ENCODE data around the gene MC1R.
"Not testable (repeated sequence)": the region's sequence is repeated elsewhere in the genome, so short reads cannot be mapped to it uniquely, and the experiment has no call there.

The MC1R gene

GRCh38 chr16:89954462-89954861 is 35.8 kb downstream of the MC1R start:
- no peaks in the 10 kb centered on the region for H3K9me3 Mint-ChIP-seq
- no peak overlapping the region for H3K4me3 Mint-ChIP-seq
- H3K27ac Mint-ChIP-seq: no peak overlapping the region
- no peak for DNase-seq
- H3K27me3 Mint-ChIP-seq: peaks cover 9% of the 10 kb centered on the region
- H3K4me1 Mint-ChIP-seq: peaks cover 17% of the 10 kb centered on the region
- no peak for ATAC-seq

- H3K4me3 Mint-ChIP-seq: no peak overlapping the region
- no peak overlapping the region for H3K27ac Mint-ChIP-seq
Measured at GRCh38 chr16:89955001-89955685, 36.5 kb downstream of the MC1R start.

GRCh38 chr16:89956505-89957215 is 38.0 kb downstream of the MC1R start:
- Mint-ChIP-seq H3K4me3 (no peak overlapping the region), H3K27ac (no peak overlapping the region), H3K27me3 (no peaks in the 10 kb centered on the region), H3K9me3 (no peaks in the 10 kb centered on the region), H3K4me1 (peaks cover 12% of the 10 kb centered on the region)
- ATAC-seq (no peak), DNase-seq (no peak)

More at GRCh38 chr16:89955001-89955685, 36.5 kb downstream of the MC1R start:
- DNase-seq (no peak), ATAC-seq (no peak)
- Mint-ChIP-seq H3K4me1 (peaks cover 12% of the 10 kb centered on the region), H3K9me3 (no peaks in the 10 kb centered on the region), H3K27me3 (peaks cover 3% of the 10 kb centered on the region)

GRCh38 chr16:89957216-89957785 is 38.6 kb downstream of the MC1R start:
- Mint-ChIP-seq H3K4me3 (no peak overlapping the region), H3K27me3 (no peaks in the 10 kb centered on the region), H3K4me1 (peaks cover 12% of the 10 kb centered on the region), H3K27ac (no peak overlapping the region), H3K9me3 (no peaks in the 10 kb centered on the region)
- DNase-seq (no peak), ATAC-seq (no peak)

GRCh38 chr16:89958068-89958467 is 39.4 kb downstream of the MC1R start:
- Mint-ChIP-seq H3K27me3 (no peaks in the 10 kb centered on the region), H3K4me3 (no peak overlapping the region), H3K4me1 (peaks cover 12% of the 10 kb centered on the region), H3K9me3 (no peaks in the 10 kb centered on the region), H3K27ac (no peak overlapping the region)
- ATAC-seq (no peak), DNase-seq (no peak)

- H3K27ac Mint-ChIP-seq: no peak overlapping the region
- H3K27me3 Mint-ChIP-seq: no peaks in the 10 kb centered on the region
- H3K9me3 Mint-ChIP-seq: no peaks in the 10 kb centered on the region
- H3K4me3 Mint-ChIP-seq: no peak overlapping the region
- H3K4me1 Mint-ChIP-seq: peaks cover 9% of the 10 kb centered on the region
- DNase-seq: no peak
- no peak for ATAC-seq
Measured at GRCh38 chr16:89958596-89958995, 39.9 kb downstream of the MC1R start.

GRCh38 chr16:89960966-89961365 is 42.3 kb downstream of the MC1R start:
- Mint-ChIP-seq H3K4me3 (no peak overlapping the region), H3K27me3 (no peaks in the 10 kb centered on the region)
- ATAC-seq: no peak

GRCh38 chr16:89961920-89962319 is 43.3 kb downstream of the MC1R start:
- Mint-ChIP-seq H3K4me1 (no peaks in the 10 kb centered on the region), H3K4me3 (no peak overlapping the region), H3K27ac (peak overlapping the region in 1 of 2 donors; percentile 42), H3K9me3 (no peaks in the 10 kb centered on the region), H3K27me3 (no peaks in the 10 kb centered on the region)
- no peak for DNase-seq
- ATAC-seq: no peak

More at GRCh38 chr16:89960966-89961365, 42.3 kb downstream of the MC1R start:
- Mint-ChIP-seq H3K4me1 (no peaks in the 10 kb centered on the region), H3K9me3 (no peaks in the 10 kb centered on the region), H3K27ac (no peak overlapping the region)
- no peak for DNase-seq

- Mint-ChIP-seq H3K4me3 (no peak overlapping the region), H3K9me3 (no peaks in the 10 kb centered on the region), H3K27me3 (no peaks in the 10 kb centered on the region), H3K4me1 (no peaks in the 10 kb centered on the region), H3K27ac (no peak overlapping the region)
- ATAC-seq (no peak), DNase-seq (no peak)
Measured at GRCh38 chr16:89962754-89963498, 44.3 kb downstream of the MC1R start.

GRCh38 chr16:89964201-89964600 is 45.5 kb downstream of the MC1R start:
- no peak for DNase-seq
- Mint-ChIP-seq H3K4me1 (no peaks in the 10 kb centered on the region), H3K27me3 (no peaks in the 10 kb centered on the region), H3K27ac (no peak overlapping the region), H3K4me3 (no peak overlapping the region), H3K9me3 (no peaks in the 10 kb centered on the region)
- no peak for ATAC-seq

- no peaks in the 10 kb centered on the region for H3K9me3 Mint-ChIP-seq
- no peak overlapping the region for H3K27ac Mint-ChIP-seq
Measured at GRCh38 chr16:89965447-89966225, 47.0 kb downstream of the MC1R start.

GRCh38 chr16:89966756-89967155 is 48.1 kb downstream of the MC1R start:
- H3K9me3 Mint-ChIP-seq: no peaks in the 10 kb centered on the region
- no peak overlapping the region for H3K4me3 Mint-ChIP-seq
- no peaks in the 10 kb centered on the region for H3K27me3 Mint-ChIP-seq
- H3K4me1 Mint-ChIP-seq: peaks cover 13% of the 10 kb centered on the region
- DNase-seq (no peak), ATAC-seq (no peak)
- H3K27ac Mint-ChIP-seq: no peak overlapping the region

More at GRCh38 chr16:89965447-89966225, 47.0 kb downstream of the MC1R start:
- peaks cover 6% of the 10 kb centered on the region for H3K4me1 Mint-ChIP-seq
- H3K4me3 Mint-ChIP-seq: no peak overlapping the region
- DNase-seq (no peak), ATAC-seq (peak; percentile 28)
- H3K27me3 Mint-ChIP-seq: no peaks in the 10 kb centered on the region

- peaks cover 19% of the 10 kb centered on the region for H3K4me1 Mint-ChIP-seq
- H3K27ac Mint-ChIP-seq, ATAC-seq, H3K27me3 Mint-ChIP-seq, H3K4me3 Mint-ChIP-seq, H3K9me3 Mint-ChIP-seq, DNase-seq: not testable (repeated sequence)
Measured at GRCh38 chr16:89967436-89967835, 48.8 kb downstream of the MC1R start.

- peaks cover 19% of the 10 kb centered on the region for H3K4me1 Mint-ChIP-seq
- not testable (repeated sequence) for H3K27ac Mint-ChIP-seq, H3K4me3 Mint-ChIP-seq, DNase-seq, H3K9me3 Mint-ChIP-seq, ATAC-seq, H3K27me3 Mint-ChIP-seq
Measured at GRCh38 chr16:89968074-89968473, 49.4 kb downstream of the MC1R start.
